IMR-90 (cell line): ENCODE measurements around the gene PDGFC. TPM values are rescaled to one million over a fixed set of nuclear protein-coding genes. Genes with fewer than 3 reads are reported as not detected.

Source experiments
- ATAC-seq: fragments of 200-7000 bp; cut with Tn5 transposase; 2 replicates; pipeline ENCODE4 v1.9.1; 2020; ENCODE audit warnings: low read depth, mild to moderate bottlenecking, moderate library complexity
- BruUV-seq: library from RNA; stranded (reverse); fragments of 400-500 nt; replicated peaks from 2 replicates; lab custom pipeline; 2021; lab: Mats Ljungman, UMichigan
- CTCF ChIA-PET: fragments of 300-600 bp; formaldehyde crosslinking; extraction: SDS; loops from one replicate; lab custom pipeline; 2021; ENCODE audit warnings: antibody characterized with exemption; lab: Yijun Ruan, JAX
- POLR2A ChIA-PET: fragments of 300-600 bp; sonication (Branson Sonifier 250); formaldehyde crosslinking; loops from one replicate; lab custom pipeline; 2022; ENCODE audit warnings: antibody characterized with exemption; ENCODE audit not compliant: unreplicated experiment; lab: Charles Lee
- DNase-seq: peaks from one replicate; pipeline ENCODE4 v3.0.0; 2013
- H2AFZ ChIP-seq: replicated peaks from 2 replicates; pipeline ENCODE3; 2013; ENCODE audit warnings: low read length, mild to moderate bottlenecking; ENCODE audit not compliant: poor library complexity
- H2AK5ac ChIP-seq: 2 replicates; pipeline ENCODE4 v1.6.1; 2013; ENCODE audit warnings: low read depth, low read length, inconsistent platforms
- H2AK9ac ChIP-seq: replicated peaks from 2 replicates; pipeline ENCODE3; 2013; ENCODE audit warnings: mild to moderate bottlenecking, low read depth, low read length, moderate library complexity; ENCODE audit not compliant: poor library complexity
- H2BK120ac ChIP-seq: 2 replicates; pipeline ENCODE4 v1.6.1; 2013; ENCODE audit warnings: low read depth, low read length, inconsistent platforms
- H2BK15ac ChIP-seq: 3 replicates; pipeline ENCODE4 v1.6.1; 2013; ENCODE audit warnings: low read depth, low read length, inconsistent platforms
- H2BK20ac ChIP-seq: 2 replicates; pipeline ENCODE4 v1.6.1; 2013; ENCODE audit warnings: low read depth, mild to moderate bottlenecking, inconsistent platforms, low read length, moderate library complexity
- H2BK5ac ChIP-seq: 2 replicates; pipeline ENCODE4 v1.6.1; 2013; ENCODE audit warnings: mild to moderate bottlenecking, low read depth, low read length, inconsistent platforms; ENCODE audit not compliant: poor library complexity, severe bottlenecking
- H3K14ac ChIP-seq: replicated peaks from 2 replicates; pipeline ENCODE4 v1.6.1; 2013; ENCODE audit warnings: low read depth, low read length, inconsistent platforms
- H3K18ac ChIP-seq: 2 replicates; pipeline ENCODE4 v1.6.1; 2013; ENCODE audit warnings: low read depth, low read length, control low read depth
- H3K23ac ChIP-seq: 2 replicates; pipeline ENCODE4 v1.6.1; 2013; ENCODE audit warnings: low read depth, low read length, inconsistent platforms
- H3K27ac ChIP-seq: 2 replicates; pipeline ENCODE4 v1.5.1; 2013; ENCODE audit warnings: mild to moderate bottlenecking, control low read depth, low read length; ENCODE audit not compliant: insufficient read depth
- H3K27me3 ChIP-seq: 2 replicates; pipeline ENCODE4 v1.6.1; 2013; ENCODE audit warnings: low read length; ENCODE audit not compliant: control insufficient read depth, insufficient read depth
- H3K36me3 ChIP-seq: 2 replicates; pipeline ENCODE4 v1.6.1; 2013; ENCODE audit warnings: low read length, mixed read lengths; ENCODE audit not compliant: control insufficient read depth, insufficient read depth
- H3K4ac ChIP-seq: 2 replicates; pipeline ENCODE4 v1.6.1; 2013; ENCODE audit warnings: low read depth, low read length, inconsistent platforms
- H3K4me1 ChIP-seq: 2 replicates; pipeline ENCODE4 v1.6.1; 2013; ENCODE audit warnings: low read length, mixed read lengths; ENCODE audit not compliant: control insufficient read depth, insufficient read depth
- H3K4me2 ChIP-seq: 2 replicates; pipeline ENCODE4 v1.6.1; 2013; ENCODE audit warnings: low read depth, mild to moderate bottlenecking, control low read depth, low read length, moderate library complexity
- H3K4me3 ChIP-seq: 2 replicates; pipeline ENCODE4 v1.5.1; 2013; ENCODE audit warnings: low read depth, mild to moderate bottlenecking, control low read depth, low read length, moderate library complexity; ENCODE audit not compliant: insufficient read depth
- H3K56ac ChIP-seq: 2 replicates; pipeline ENCODE4 v1.6.1; 2013; ENCODE audit warnings: low read length, inconsistent platforms; ENCODE audit not compliant: insufficient read depth; ENCODE audit errors: extremely low read depth
- H3K79me1 ChIP-seq, 2 experiments: 2 replicates each; pipeline ENCODE4 v1.6.1; 2013; ENCODE audit warnings: low read length in 2 of 2, inconsistent platforms in 1 of 2, low read depth in 1 of 2
- H3K9ac ChIP-seq: 2 replicates; pipeline ENCODE4 v1.6.1; 2013; ENCODE audit warnings: low read depth, low read length, control low read depth
- H3K9me1 ChIP-seq: 2 replicates; pipeline ENCODE4 v1.6.1; 2013; ENCODE audit warnings: low read length, inconsistent platforms; ENCODE audit not compliant: insufficient read depth
- H3K9me3 ChIP-seq: 2 replicates; pipeline ENCODE4 v1.6.1; 2013; ENCODE audit warnings: low read length; ENCODE audit not compliant: control insufficient read depth, insufficient read depth
- H4K20me1 ChIP-seq: 2 replicates; pipeline ENCODE4 v1.6.1; 2013; ENCODE audit warnings: low read length, inconsistent platforms; ENCODE audit not compliant: insufficient read depth
- H4K5ac ChIP-seq: 2 replicates; pipeline ENCODE4 v1.6.1; 2013; ENCODE audit warnings: mild to moderate bottlenecking, low read depth, low read length, control low read depth
- H4K8ac ChIP-seq, 2 experiments: 2 replicates each; pipeline ENCODE4 v1.6.1; 2013; ENCODE audit warnings: low read depth in 2 of 2, low read length in 2 of 2, control low read depth in 1 of 2, inconsistent platforms in 1 of 2
- H4K91ac ChIP-seq: 2 replicates; pipeline ENCODE4 v1.6.1; 2013; ENCODE audit warnings: low read depth, low read length, inconsistent platforms; ENCODE audit not compliant: insufficient read depth
- BHLHE40 ChIP-seq: fragments of 150-350 bp; IDR thresholded peaks from 2 replicates; pipeline ENCODE4 v1.6.1; 2016; ENCODE audit warnings: mild to moderate bottlenecking, low read depth, low read length
- CEBPB ChIP-seq: IDR thresholded peaks from 2 replicates; pipeline ENCODE4 v1.6.1; 2012; ENCODE audit warnings: low read depth, low read length, improper control_type of control experiment
- ELK1 ChIP-seq: fragments of 150-350 bp; IDR thresholded peaks from 2 replicates; pipeline ENCODE4 v1.6.1; 2016; ENCODE audit warnings: low read depth, mild to moderate bottlenecking, low read length, moderate library complexity, borderline replicate concordance
- NFE2L2 ChIP-seq: fragments of 150-350 bp; IDR thresholded peaks from 2 replicates; pipeline ENCODE4 v1.6.1; 2016; ENCODE audit warnings: low read depth, mild to moderate bottlenecking, low read length
- POLR2A ChIP-seq: IDR thresholded peaks from 2 replicates; pipeline ENCODE4 v1.6.1; 2012; ENCODE audit warnings: mild to moderate bottlenecking, low read depth, low read length
- USF2 ChIP-seq: fragments of 150-350 bp; IDR thresholded peaks from 2 replicates; pipeline ENCODE4 v1.6.1; 2017; ENCODE audit warnings: mild to moderate bottlenecking, antibody characterized with exemption, low read length, low read depth
- WGBS, 2 experiments: methylation state at CpG; one replicate each; pipeline versions ENCODE4 v1.1.5 to v1.1.7; 2013; ENCODE audit warnings: missing lambda C conversion rate in 2 of 2; ENCODE audit not compliant: insufficient read length in 1 of 2; ENCODE audit errors: extremely low coverage in 2 of 2; 5-methylcytosine and 5-hydroxymethylcytosine counted together
- dilution Hi-C: fragments of 300-500 bp; cut with HindIII; formaldehyde crosslinking; loops from one replicate; pipeline ENCODE4 v1.14.3; 2018; ENCODE audit warnings: low sequenced_read_pairs; ENCODE audit not compliant: unreplicated experiment
- in situ Hi-C: fragments of 300-500 bp; cut with MboI; formaldehyde crosslinking; loops from 3 replicates; pipeline ENCODE4 v1.14.3; 2019; ENCODE audit warnings: low sequenced_read_pairs, inconsistent platforms, mixed read lengths
- intact Hi-C: fragments of 100-400 bp; cut with micrococcal nuclease; formaldehyde crosslinking; loops from 2 replicates; pipeline ENCODE4 v1.10.0; 2022
- polyA plus RNA-seq, 3 experiments: library from polyadenylated mRNA; depleted of rRNA; stranded (reverse); fragments of >200 nt; gene quantifications; 2 replicates each; pipeline ENCODE4 v1.2.3, GENCODE V29; 2012; ENCODE audit warnings: low replicate concordance in 1 of 3
- total RNA-seq: library from RNA; depleted of rRNA; stranded (reverse); fragments of >200 nt; gene quantifications from 2 replicates; pipeline ENCODE4 v1.2.3, GENCODE V29; 2012

PDGFC gene
- total and polyA plus RNA-seq, 2 of the 4 experiments (the other 2 are of a cell fraction), result 19.8 to 90.7 TPM

- Histone ChIP-seq H2AK5ac (no peak overlapping the region), H4K8ac (no peak overlapping the region), H3K56ac (no peak overlapping the region), H4K91ac (no peak overlapping the region), H2AK9ac (no peak overlapping the region), H3K9ac (no peak overlapping the region), H3K27me3 (no peaks in the 10 kb centered on the region), H4K5ac (no peak overlapping the region), H3K4me3 (no peak overlapping the region), H2BK5ac (no peak overlapping the region), H2BK15ac (no peak overlapping the region), H4K20me1 (no peaks in the 10 kb centered on the region), H3K4ac (no peak overlapping the region), H3K79me1 (peaks cover 11 to 25% of the 10 kb centered on the region in 2 experiments), H2AFZ (no peak overlapping the region), H3K9me3 (no peaks in the 10 kb centered on the region), H3K4me1 (peaks cover 10% of the 10 kb centered on the region), H3K27ac (no peak overlapping the region), H3K9me1 (no peaks in the 10 kb centered on the region), H3K14ac (no peak overlapping the region), H2BK120ac (no peak overlapping the region), H3K18ac (no peak overlapping the region), H2BK20ac (no peak overlapping the region), H3K4me2 (no peak overlapping the region), H3K23ac (no peak overlapping the region), H3K36me3 (no peaks in the 10 kb centered on the region; the same call in 1 of the 2 replicates)
- dilution Hi-C loops (no loop called here), in situ Hi-C loops (no loop called here), intact Hi-C loops (no loop called here)
- ChIA-PET CTCF (interaction anchor here (0.6 kb wide), 1 partner anchor 157 kb away, joined by 4 read pairs; no protein-coding TSS in a partner anchor), POLR2A (no interaction called here)
- ATAC-seq, result no peak
- no CpG with 5 or more reads among the region's 2 CpGs for WGBS, 2 experiments
- TF ChIP-seq NFE2L2 (no peak), POLR2A (no peak), CEBPB (no peak), BHLHE40 (no peak), USF2 (no peak), ELK1 (no peak)
- no TSS peak for BruUV-seq
- DNase-seq, result no peak
These were observed 187.6 kb downstream of the PDGFC start for GRCh38 chr4:156783966-156784365.
